IMR-90 (cell line): ENCODE measurements around the gene CD28. TPM values are rescaled to one million over a fixed set of nuclear protein-coding genes. Genes with fewer than 3 reads are reported as not detected.

Source experiments
- ATAC-seq: fragments of 200-7000 bp; cut with Tn5 transposase; 2 replicates; pipeline ENCODE4 v1.9.1; 2020; ENCODE audit warnings: low read depth, mild to moderate bottlenecking, moderate library complexity
- BruUV-seq: library from RNA; stranded (reverse); fragments of 400-500 nt; replicated peaks from 2 replicates; lab custom pipeline; 2021; lab: Mats Ljungman, UMichigan
- CTCF ChIA-PET: fragments of 300-600 bp; formaldehyde crosslinking; extraction: SDS; loops from one replicate; lab custom pipeline; 2021; ENCODE audit warnings: antibody characterized with exemption; lab: Yijun Ruan, JAX
- POLR2A ChIA-PET: fragments of 300-600 bp; sonication (Branson Sonifier 250); formaldehyde crosslinking; loops from one replicate; lab custom pipeline; 2022; ENCODE audit warnings: antibody characterized with exemption; ENCODE audit not compliant: unreplicated experiment; lab: Charles Lee
- DNase-seq: peaks from one replicate; pipeline ENCODE4 v3.0.0; 2013
- H2AFZ ChIP-seq: replicated peaks from 2 replicates; pipeline ENCODE3; 2013; ENCODE audit warnings: low read length, mild to moderate bottlenecking; ENCODE audit not compliant: poor library complexity
- H2AK5ac ChIP-seq: 2 replicates; pipeline ENCODE4 v1.6.1; 2013; ENCODE audit warnings: low read depth, low read length, inconsistent platforms
- H2AK9ac ChIP-seq: replicated peaks from 2 replicates; pipeline ENCODE3; 2013; ENCODE audit warnings: mild to moderate bottlenecking, low read depth, low read length, moderate library complexity; ENCODE audit not compliant: poor library complexity
- H2BK120ac ChIP-seq: 2 replicates; pipeline ENCODE4 v1.6.1; 2013; ENCODE audit warnings: low read depth, low read length, inconsistent platforms
- H2BK15ac ChIP-seq: 3 replicates; pipeline ENCODE4 v1.6.1; 2013; ENCODE audit warnings: low read depth, low read length, inconsistent platforms
- H2BK20ac ChIP-seq: 2 replicates; pipeline ENCODE4 v1.6.1; 2013; ENCODE audit warnings: low read depth, mild to moderate bottlenecking, inconsistent platforms, low read length, moderate library complexity
- H2BK5ac ChIP-seq: 2 replicates; pipeline ENCODE4 v1.6.1; 2013; ENCODE audit warnings: mild to moderate bottlenecking, low read depth, low read length, inconsistent platforms; ENCODE audit not compliant: poor library complexity, severe bottlenecking
- H3K14ac ChIP-seq: replicated peaks from 2 replicates; pipeline ENCODE4 v1.6.1; 2013; ENCODE audit warnings: low read depth, low read length, inconsistent platforms
- H3K18ac ChIP-seq: 2 replicates; pipeline ENCODE4 v1.6.1; 2013; ENCODE audit warnings: low read depth, low read length, control low read depth
- H3K23ac ChIP-seq: 2 replicates; pipeline ENCODE4 v1.6.1; 2013; ENCODE audit warnings: low read depth, low read length, inconsistent platforms
- H3K27ac ChIP-seq: 2 replicates; pipeline ENCODE4 v1.5.1; 2013; ENCODE audit warnings: mild to moderate bottlenecking, control low read depth, low read length; ENCODE audit not compliant: insufficient read depth
- H3K27me3 ChIP-seq: 2 replicates; pipeline ENCODE4 v1.6.1; 2013; ENCODE audit warnings: low read length; ENCODE audit not compliant: control insufficient read depth, insufficient read depth
- H3K36me3 ChIP-seq: 2 replicates; pipeline ENCODE4 v1.6.1; 2013; ENCODE audit warnings: low read length, mixed read lengths; ENCODE audit not compliant: control insufficient read depth, insufficient read depth
- H3K4ac ChIP-seq: 2 replicates; pipeline ENCODE4 v1.6.1; 2013; ENCODE audit warnings: low read depth, low read length, inconsistent platforms
- H3K4me1 ChIP-seq: 2 replicates; pipeline ENCODE4 v1.6.1; 2013; ENCODE audit warnings: low read length, mixed read lengths; ENCODE audit not compliant: control insufficient read depth, insufficient read depth
- H3K4me2 ChIP-seq: 2 replicates; pipeline ENCODE4 v1.6.1; 2013; ENCODE audit warnings: low read depth, mild to moderate bottlenecking, control low read depth, low read length, moderate library complexity
- H3K4me3 ChIP-seq: 2 replicates; pipeline ENCODE4 v1.5.1; 2013; ENCODE audit warnings: low read depth, mild to moderate bottlenecking, control low read depth, low read length, moderate library complexity; ENCODE audit not compliant: insufficient read depth
- H3K56ac ChIP-seq: 2 replicates; pipeline ENCODE4 v1.6.1; 2013; ENCODE audit warnings: low read length, inconsistent platforms; ENCODE audit not compliant: insufficient read depth; ENCODE audit errors: extremely low read depth
- H3K79me1 ChIP-seq, 2 experiments: 2 replicates each; pipeline ENCODE4 v1.6.1; 2013; ENCODE audit warnings: low read length in 2 of 2, inconsistent platforms in 1 of 2, low read depth in 1 of 2
- H3K9ac ChIP-seq: 2 replicates; pipeline ENCODE4 v1.6.1; 2013; ENCODE audit warnings: low read depth, low read length, control low read depth
- H3K9me1 ChIP-seq: 2 replicates; pipeline ENCODE4 v1.6.1; 2013; ENCODE audit warnings: low read length, inconsistent platforms; ENCODE audit not compliant: insufficient read depth
- H3K9me3 ChIP-seq: 2 replicates; pipeline ENCODE4 v1.6.1; 2013; ENCODE audit warnings: low read length; ENCODE audit not compliant: control insufficient read depth, insufficient read depth
- H4K20me1 ChIP-seq: 2 replicates; pipeline ENCODE4 v1.6.1; 2013; ENCODE audit warnings: low read length, inconsistent platforms; ENCODE audit not compliant: insufficient read depth
- H4K5ac ChIP-seq: 2 replicates; pipeline ENCODE4 v1.6.1; 2013; ENCODE audit warnings: mild to moderate bottlenecking, low read depth, low read length, control low read depth
- H4K8ac ChIP-seq, 2 experiments: 2 replicates each; pipeline ENCODE4 v1.6.1; 2013; ENCODE audit warnings: low read depth in 2 of 2, low read length in 2 of 2, control low read depth in 1 of 2, inconsistent platforms in 1 of 2
- H4K91ac ChIP-seq: 2 replicates; pipeline ENCODE4 v1.6.1; 2013; ENCODE audit warnings: low read depth, low read length, inconsistent platforms; ENCODE audit not compliant: insufficient read depth
- BHLHE40 ChIP-seq: fragments of 150-350 bp; IDR thresholded peaks from 2 replicates; pipeline ENCODE4 v1.6.1; 2016; ENCODE audit warnings: mild to moderate bottlenecking, low read depth, low read length
- CEBPB ChIP-seq: IDR thresholded peaks from 2 replicates; pipeline ENCODE4 v1.6.1; 2012; ENCODE audit warnings: low read depth, low read length, improper control_type of control experiment
- CHD1 ChIP-seq: IDR thresholded peaks from 2 replicates; pipeline ENCODE4 v1.6.1; 2012; ENCODE audit warnings: low read depth, low read length, improper control_type of control experiment
- FOS ChIP-seq: fragments of 150-350 bp; IDR thresholded peaks from 2 replicates; pipeline ENCODE4 v1.6.1; 2016; ENCODE audit warnings: low read depth, low read length
- MAFK ChIP-seq: IDR thresholded peaks from 2 replicates; pipeline ENCODE4 v1.6.1; 2012; ENCODE audit warnings: low read depth, low read length, improper control_type of control experiment
- MAZ ChIP-seq: IDR thresholded peaks from 2 replicates; pipeline ENCODE4 v1.6.1; 2012; ENCODE audit warnings: low read depth, mild to moderate bottlenecking, low read length, improper control_type of control experiment, moderate library complexity, borderline replicate concordance
- MXI1 ChIP-seq: IDR thresholded peaks from 2 replicates; pipeline ENCODE4 v1.6.1; 2012; ENCODE audit warnings: low read depth, mild to moderate bottlenecking, low read length, moderate library complexity, borderline replicate concordance
- NFE2L2 ChIP-seq: fragments of 150-350 bp; IDR thresholded peaks from 2 replicates; pipeline ENCODE4 v1.6.1; 2016; ENCODE audit warnings: low read depth, mild to moderate bottlenecking, low read length
- POLR2A ChIP-seq: IDR thresholded peaks from 2 replicates; pipeline ENCODE4 v1.6.1; 2012; ENCODE audit warnings: mild to moderate bottlenecking, low read depth, low read length
- RCOR1 ChIP-seq: IDR thresholded peaks from 2 replicates; pipeline ENCODE4 v1.6.1; 2012; ENCODE audit warnings: mild to moderate bottlenecking, low read length, improper control_type of control experiment; ENCODE audit not compliant: insufficient replicate concordance
- RFX5 ChIP-seq: IDR thresholded peaks from 2 replicates; pipeline ENCODE4 v1.8.0; 2012; ENCODE audit warnings: low read depth, mild to moderate bottlenecking, low read length, moderate library complexity
- SMC3 ChIP-seq: fragments of 150-350 bp; IDR thresholded peaks from 2 replicates; pipeline ENCODE4 v1.6.1; 2016; ENCODE audit warnings: low read depth, mild to moderate bottlenecking, antibody characterized with exemption, low read length, moderate library complexity
- WGBS, 2 experiments: methylation state at CpG; one replicate each; pipeline versions ENCODE4 v1.1.5 to v1.1.7; 2013; ENCODE audit warnings: missing lambda C conversion rate in 2 of 2; ENCODE audit not compliant: insufficient read length in 1 of 2; ENCODE audit errors: extremely low coverage in 2 of 2; 5-methylcytosine and 5-hydroxymethylcytosine counted together
- dilution Hi-C: fragments of 300-500 bp; cut with HindIII; formaldehyde crosslinking; loops from one replicate; pipeline ENCODE4 v1.14.3; 2018; ENCODE audit warnings: low sequenced_read_pairs; ENCODE audit not compliant: unreplicated experiment
- in situ Hi-C: fragments of 300-500 bp; cut with MboI; formaldehyde crosslinking; loops from 3 replicates; pipeline ENCODE4 v1.14.3; 2019; ENCODE audit warnings: low sequenced_read_pairs, inconsistent platforms, mixed read lengths
- intact Hi-C: fragments of 100-400 bp; cut with micrococcal nuclease; formaldehyde crosslinking; loops from 2 replicates; pipeline ENCODE4 v1.10.0; 2022
- polyA plus RNA-seq, 3 experiments: library from polyadenylated mRNA; depleted of rRNA; stranded (reverse); fragments of >200 nt; gene quantifications; 2 replicates each; pipeline ENCODE4 v1.2.3, GENCODE V29; 2012; ENCODE audit warnings: low replicate concordance in 1 of 3
- total RNA-seq: library from RNA; depleted of rRNA; stranded (reverse); fragments of >200 nt; gene quantifications from 2 replicates; pipeline ENCODE4 v1.2.3, GENCODE V29; 2012
- TF ChIP-seq, protein P1 (sequence below): conservative IDR thresholded peaks from 2 replicates; pipeline ENCODE4 v1.5.1; 2012; ENCODE audit warnings: mild to moderate bottlenecking, low read depth, low read length, improper control_type of control experiment
- TF ChIP-seq, protein P2 (sequence below): fragments of 150-350 bp; IDR thresholded peaks from 2 replicates; pipeline ENCODE4 v1.6.1; 2017; ENCODE audit warnings: mild to moderate bottlenecking, antibody characterized with exemption, low read length, low read depth
- TF ChIP-seq, protein P3 (sequence below): fragments of 150-350 bp; IDR thresholded peaks from 2 replicates; pipeline ENCODE4 v1.6.1; 2016; ENCODE audit warnings: low read depth, mild to moderate bottlenecking, low read length, moderate library complexity, borderline replicate concordance

The CD28 gene
- total and polyA plus RNA-seq, 2 of the 4 experiments (the other 2 are of a cell fraction), result not detected

DNA sequence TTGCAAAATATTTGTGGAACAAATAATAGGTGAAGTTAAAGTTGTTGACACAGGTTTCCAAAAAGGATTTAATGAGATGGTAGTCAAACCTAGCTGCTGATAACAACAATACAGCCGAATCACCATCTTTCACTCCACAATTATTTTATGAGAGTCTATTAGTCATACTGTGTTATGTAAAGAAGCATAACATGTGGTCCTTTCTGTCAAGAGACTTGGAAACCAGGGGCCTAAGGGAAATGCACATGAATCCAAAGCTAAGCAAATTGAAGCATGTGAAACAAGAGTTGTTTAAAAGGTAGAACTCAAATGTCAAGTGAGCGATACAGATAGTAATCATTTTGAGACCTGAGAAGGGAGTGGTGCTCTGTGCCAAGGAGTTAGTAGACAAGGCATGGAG is 16.0 kb downstream of the CD28 start:
- no peak overlapping the region for H3K4me3 ChIP-seq
- no peak overlapping the region for H2BK20ac ChIP-seq
- H3K56ac ChIP-seq, result no peak overlapping the region
- H3K27ac ChIP-seq, result no peak overlapping the region
- no peak overlapping the region for H2BK15ac ChIP-seq
- H3K4ac ChIP-seq, result no peak overlapping the region
- dilution Hi-C loops, result no loop called here
- H3K18ac ChIP-seq, result no peak overlapping the region; the same call in 1 of the 2 replicates
- no CpG with 5 or more reads among the region's 2 CpGs for WGBS, 2 experiments
- no peaks in the 10 kb centered on the region for H4K20me1 ChIP-seq
- no peaks in the 10 kb centered on the region for H3K9me3 ChIP-seq
- no peak overlapping the region for H2BK5ac ChIP-seq
- no peak overlapping the region for H4K91ac ChIP-seq
- no peak overlapping the region for H3K4me2 ChIP-seq
- no peak overlapping the region for H3K23ac ChIP-seq
- no peak overlapping the region for H3K14ac ChIP-seq
- H3K9ac ChIP-seq, result no peak overlapping the region
- H2AK5ac ChIP-seq, result no peak overlapping the region
- H3K9me1 ChIP-seq, result no peaks in the 10 kb centered on the region
- POLR2A ChIA-PET, result no interaction called here
- H3K79me1 ChIP-seq, result no peaks in the 10 kb centered on the region
- H2BK120ac ChIP-seq, result no peak overlapping the region
- H3K27me3 ChIP-seq, result no peaks in the 10 kb centered on the region; the same call in 1 of the 2 replicates
- TF ChIP-seq, protein P1, sequence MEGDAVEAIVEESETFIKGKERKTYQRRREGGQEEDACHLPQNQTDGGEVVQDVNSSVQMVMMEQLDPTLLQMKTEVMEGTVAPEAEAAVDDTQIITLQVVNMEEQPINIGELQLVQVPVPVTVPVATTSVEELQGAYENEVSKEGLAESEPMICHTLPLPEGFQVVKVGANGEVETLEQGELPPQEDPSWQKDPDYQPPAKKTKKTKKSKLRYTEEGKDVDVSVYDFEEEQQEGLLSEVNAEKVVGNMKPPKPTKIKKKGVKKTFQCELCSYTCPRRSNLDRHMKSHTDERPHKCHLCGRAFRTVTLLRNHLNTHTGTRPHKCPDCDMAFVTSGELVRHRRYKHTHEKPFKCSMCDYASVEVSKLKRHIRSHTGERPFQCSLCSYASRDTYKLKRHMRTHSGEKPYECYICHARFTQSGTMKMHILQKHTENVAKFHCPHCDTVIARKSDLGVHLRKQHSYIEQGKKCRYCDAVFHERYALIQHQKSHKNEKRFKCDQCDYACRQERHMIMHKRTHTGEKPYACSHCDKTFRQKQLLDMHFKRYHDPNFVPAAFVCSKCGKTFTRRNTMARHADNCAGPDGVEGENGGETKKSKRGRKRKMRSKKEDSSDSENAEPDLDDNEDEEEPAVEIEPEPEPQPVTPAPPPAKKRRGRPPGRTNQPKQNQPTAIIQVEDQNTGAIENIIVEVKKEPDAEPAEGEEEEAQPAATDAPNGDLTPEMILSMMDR, result no peak
- TF ChIP-seq, protein P2, sequence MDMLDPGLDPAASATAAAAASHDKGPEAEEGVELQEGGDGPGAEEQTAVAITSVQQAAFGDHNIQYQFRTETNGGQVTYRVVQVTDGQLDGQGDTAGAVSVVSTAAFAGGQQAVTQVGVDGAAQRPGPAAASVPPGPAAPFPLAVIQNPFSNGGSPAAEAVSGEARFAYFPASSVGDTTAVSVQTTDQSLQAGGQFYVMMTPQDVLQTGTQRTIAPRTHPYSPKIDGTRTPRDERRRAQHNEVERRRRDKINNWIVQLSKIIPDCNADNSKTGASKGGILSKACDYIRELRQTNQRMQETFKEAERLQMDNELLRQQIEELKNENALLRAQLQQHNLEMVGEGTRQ, result no peak
- TF ChIP-seq POLR2A (no peak), RCOR1 (no peak), RFX5 (no peak), NFE2L2 (no peak), MXI1 (no peak), SMC3 (no peak), MAZ (no peak), MAFK (no peak), CHD1 (no peak), BHLHE40 (no peak), FOS (no peak), CEBPB (no peak)
- TF ChIP-seq, protein P3, sequence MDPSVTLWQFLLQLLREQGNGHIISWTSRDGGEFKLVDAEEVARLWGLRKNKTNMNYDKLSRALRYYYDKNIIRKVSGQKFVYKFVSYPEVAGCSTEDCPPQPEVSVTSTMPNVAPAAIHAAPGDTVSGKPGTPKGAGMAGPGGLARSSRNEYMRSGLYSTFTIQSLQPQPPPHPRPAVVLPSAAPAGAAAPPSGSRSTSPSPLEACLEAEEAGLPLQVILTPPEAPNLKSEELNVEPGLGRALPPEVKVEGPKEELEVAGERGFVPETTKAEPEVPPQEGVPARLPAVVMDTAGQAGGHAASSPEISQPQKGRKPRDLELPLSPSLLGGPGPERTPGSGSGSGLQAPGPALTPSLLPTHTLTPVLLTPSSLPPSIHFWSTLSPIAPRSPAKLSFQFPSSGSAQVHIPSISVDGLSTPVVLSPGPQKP, result no peak
- H2AK9ac ChIP-seq, result no peak overlapping the region
- intact Hi-C loops, result no loop called here
- DNase-seq, result peak; percentile 47
- BruUV-seq, result no TSS peak
- CTCF ChIA-PET, result no interaction called here
- in situ Hi-C loops, result no loop called here
- ATAC-seq, result no peak
- H2AFZ ChIP-seq, result no peak overlapping the region
- H4K8ac ChIP-seq, result no peak overlapping the region
- peaks cover 2% of the 10 kb centered on the region; the same call in 1 of the 2 replicates for H3K4me1 ChIP-seq
- H4K5ac ChIP-seq, result no peak overlapping the region
- H3K36me3 ChIP-seq, result no peaks in the 10 kb centered on the region
